Effector memory CD4-positive, alpha-beta T cell (primary cell): ENCODE measurements around the gene LSAMP.

Source experiments
- DNase-seq, 3 donors: peaks; one replicate each; pipeline ENCODE4 v3.0.0-alpha.2; 2020
- H3K27ac ChIP-seq: 2 replicates; pipeline ENCODE4 v1.7.0; 2013; ENCODE audit warnings: mild to moderate bottlenecking, low read length, moderate library complexity; ENCODE audit not compliant: insufficient read depth, poor library complexity, severe bottlenecking
- H3K27me3 ChIP-seq: replicated peaks from 2 replicates; pipeline ENCODE4 v1.7.0; 2013; ENCODE audit warnings: mild to moderate bottlenecking, low read length; ENCODE audit not compliant: insufficient read depth, control insufficient read depth, poor library complexity, severe bottlenecking
- H3K36me3 ChIP-seq: 2 replicates; pipeline ENCODE4 v1.7.0; 2013; ENCODE audit warnings: mild to moderate bottlenecking, low read length, moderate library complexity; ENCODE audit not compliant: control insufficient read depth, insufficient read depth
- H3K4me1 ChIP-seq: 2 replicates; pipeline ENCODE4 v1.7.0; 2013; ENCODE audit warnings: low read length, mild to moderate bottlenecking; ENCODE audit not compliant: control insufficient read depth, insufficient read depth, poor library complexity, severe bottlenecking
- H3K4me3 ChIP-seq: 2 replicates; pipeline ENCODE4 v1.7.0; 2013; ENCODE audit warnings: low read length, low read depth, mild to moderate bottlenecking; ENCODE audit not compliant: insufficient read depth, poor library complexity, severe bottlenecking
- H3K9me3 ChIP-seq: 2 replicates; pipeline ENCODE4 v1.7.0; 2013; ENCODE audit warnings: mild to moderate bottlenecking, low read length, moderate library complexity; ENCODE audit not compliant: control insufficient read depth

Gene LSAMP

DNA sequence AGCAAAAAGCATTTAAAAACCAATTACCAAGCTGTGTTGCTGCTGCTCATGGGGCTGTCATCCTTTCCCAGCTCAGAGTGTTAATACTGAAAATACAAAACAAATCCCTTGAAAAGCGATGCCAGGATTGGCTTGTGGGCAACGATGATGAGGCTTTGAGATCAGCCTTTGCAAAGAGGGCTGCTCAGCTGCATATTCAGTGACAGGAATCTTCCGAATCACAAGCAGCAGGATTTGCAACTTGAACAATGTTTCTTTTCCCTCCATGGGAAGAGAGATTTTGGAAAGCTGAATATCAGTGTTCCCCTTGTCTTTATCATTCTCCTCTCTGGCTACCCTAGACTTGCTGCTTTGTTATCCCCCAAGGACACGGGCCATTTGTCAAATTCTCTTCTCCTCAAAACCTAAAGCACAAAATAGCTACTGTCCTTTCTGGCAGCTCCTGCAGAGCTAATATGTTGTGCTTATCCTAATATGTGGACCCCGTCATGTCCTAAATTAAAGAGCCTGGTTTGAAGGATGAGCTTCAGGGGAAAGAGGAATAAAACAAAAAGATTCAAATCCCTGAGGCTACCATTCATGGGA, 446.2 kb downstream of the LSAMP start:
- Histone ChIP-seq H3K4me3 (no peak overlapping the region), H3K27ac (no peak overlapping the region), H3K36me3 (no peaks in the 10 kb centered on the region), H3K9me3 (no peaks in the 10 kb centered on the region), H3K4me1 (no peaks in the 10 kb centered on the region), H3K27me3 (no peaks in the 10 kb centered on the region)
- no peak for DNase-seq

DNA sequence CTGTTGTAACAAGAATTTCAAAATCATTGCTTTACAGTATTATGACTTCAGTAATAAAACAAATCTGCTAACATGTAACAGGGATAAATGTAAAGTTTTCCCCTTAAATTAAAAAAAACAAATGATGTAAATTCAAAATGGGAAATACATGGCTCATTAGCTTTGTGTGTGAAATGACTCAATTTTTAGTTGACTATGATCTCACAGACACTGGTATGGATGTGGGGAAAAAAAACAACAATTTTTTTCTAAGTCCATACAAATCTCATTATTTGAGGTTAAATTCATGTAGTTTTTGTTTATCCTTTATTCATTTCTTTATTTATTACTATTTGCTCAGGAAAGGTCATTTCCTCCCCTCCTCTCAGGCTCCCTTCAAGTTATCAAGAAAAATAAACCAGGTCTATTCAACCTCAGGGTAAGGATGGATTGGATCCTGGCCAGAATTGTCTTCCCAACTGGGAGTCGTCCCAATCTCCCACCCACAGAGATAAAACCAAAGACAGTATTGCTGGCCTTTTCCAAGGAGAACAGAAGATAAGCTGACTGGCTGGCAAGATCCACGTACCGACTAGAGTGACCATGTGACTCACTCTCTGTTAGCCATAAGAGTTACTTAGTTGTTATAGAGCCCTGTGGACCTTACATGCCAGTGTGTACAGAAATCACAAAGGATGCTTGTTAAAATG, 448.7 kb downstream of the LSAMP start:
- DNase-seq, result no peak
- H3K4me3 ChIP-seq, result no peak overlapping the region
- H3K27me3 ChIP-seq, result no peaks in the 10 kb centered on the region
- H3K27ac ChIP-seq, result no peak overlapping the region
- no peaks in the 10 kb centered on the region for H3K9me3 ChIP-seq
- H3K4me1 ChIP-seq, result no peaks in the 10 kb centered on the region
- no peaks in the 10 kb centered on the region for H3K36me3 ChIP-seq

DNA sequence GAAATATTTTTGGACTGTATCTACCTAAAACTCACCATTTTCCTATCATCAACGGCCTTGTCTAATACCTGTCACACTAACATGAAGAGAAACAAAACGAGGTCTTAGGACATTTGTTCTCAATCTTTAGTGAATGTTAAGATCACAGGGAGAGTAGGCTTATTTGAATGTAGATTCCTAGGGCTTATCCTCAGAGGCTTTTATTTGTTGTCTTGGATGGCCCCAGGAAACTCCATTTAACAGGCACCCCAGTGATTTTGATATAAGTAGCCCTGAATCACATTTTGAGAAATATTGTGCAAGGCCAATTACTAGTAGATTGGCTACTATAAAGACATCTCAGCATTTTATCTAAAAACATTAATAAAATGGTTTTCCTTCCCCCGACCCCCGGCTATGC, 454.6 kb downstream of the LSAMP start:
- H3K9me3 ChIP-seq, result no peaks in the 10 kb centered on the region
- H3K4me3 ChIP-seq, result no peak overlapping the region
- no peak overlapping the region for H3K27ac ChIP-seq
- H3K36me3 ChIP-seq, result no peaks in the 10 kb centered on the region
- DNase-seq, result no peak
- H3K27me3 ChIP-seq, result no peaks in the 10 kb centered on the region
- no peaks in the 10 kb centered on the region for H3K4me1 ChIP-seq

DNA sequence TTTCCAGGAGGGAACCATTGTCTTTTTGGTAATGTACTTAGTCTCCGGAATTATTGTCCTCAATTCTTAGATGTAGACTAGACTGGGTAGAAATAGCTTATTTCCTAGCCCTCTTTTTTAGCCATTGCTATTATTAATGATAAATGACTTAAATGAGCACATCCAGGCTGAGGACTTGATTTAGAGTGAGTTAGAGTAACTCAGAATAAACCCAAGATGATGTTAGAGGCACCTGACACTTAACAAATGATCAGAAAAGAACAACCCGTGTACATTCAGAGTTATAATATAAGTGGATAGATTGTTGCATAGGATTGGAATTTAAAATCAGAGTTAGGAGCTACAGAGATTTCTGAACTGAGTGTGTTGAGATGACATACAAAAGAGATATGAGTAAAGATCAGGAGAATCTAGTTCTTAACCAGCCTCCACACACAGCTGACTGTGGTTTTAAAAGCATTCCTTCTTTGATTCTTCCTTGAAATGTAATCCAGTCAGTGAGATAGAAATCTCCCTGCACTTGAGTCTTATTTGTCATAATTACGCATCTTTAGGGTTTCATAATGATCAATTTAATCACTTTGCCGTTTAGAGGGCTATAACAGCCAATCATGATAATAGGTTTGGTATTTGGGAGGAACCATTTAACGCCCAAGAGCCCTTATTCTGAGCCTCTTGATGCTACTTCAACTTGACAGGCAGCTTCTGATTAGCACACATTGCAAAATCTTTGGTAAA, 455.4 kb downstream of the LSAMP start:
- Histone ChIP-seq H3K27me3 (no peaks in the 10 kb centered on the region), H3K27ac (no peak overlapping the region), H3K4me1 (no peaks in the 10 kb centered on the region), H3K4me3 (no peak overlapping the region), H3K9me3 (no peaks in the 10 kb centered on the region), H3K36me3 (no peaks in the 10 kb centered on the region)
- no peak for DNase-seq

DNA sequence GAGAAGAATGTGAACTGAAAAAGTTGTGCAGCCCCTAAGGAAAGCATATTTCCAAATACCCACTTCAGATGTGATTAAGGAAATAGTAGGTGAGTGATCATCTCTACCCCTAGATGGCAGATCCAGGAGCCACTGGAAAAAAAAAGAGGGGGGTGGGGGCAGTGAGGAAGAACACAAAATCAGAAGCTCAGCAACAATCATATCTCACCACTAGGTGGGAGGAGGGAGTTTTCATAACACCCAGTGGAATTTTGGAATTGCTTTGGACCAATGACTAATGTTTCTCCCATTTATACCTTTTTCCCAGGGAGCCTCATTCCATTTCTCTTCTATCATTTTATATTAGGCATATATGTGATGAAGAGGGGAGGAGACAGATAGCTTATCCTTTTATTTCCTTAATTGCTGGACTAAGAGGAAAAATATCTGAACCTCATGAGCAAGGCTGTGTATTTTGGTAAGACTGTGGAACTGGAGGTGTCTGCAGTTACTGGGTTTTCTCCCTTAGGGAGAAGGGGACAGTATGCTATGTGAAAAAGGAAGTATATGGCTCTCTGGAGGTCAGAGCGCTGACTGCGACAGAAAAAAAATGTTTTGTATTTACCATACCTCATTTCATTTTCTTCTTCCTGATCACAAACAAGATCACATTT, 458.6 kb downstream of the LSAMP start:
- Histone ChIP-seq H3K27ac (no peak overlapping the region), H3K4me3 (no peak overlapping the region), H3K4me1 (no peaks in the 10 kb centered on the region), H3K9me3 (no peaks in the 10 kb centered on the region), H3K36me3 (no peaks in the 10 kb centered on the region), H3K27me3 (no peaks in the 10 kb centered on the region)
- DNase-seq, result no peak

DNA sequence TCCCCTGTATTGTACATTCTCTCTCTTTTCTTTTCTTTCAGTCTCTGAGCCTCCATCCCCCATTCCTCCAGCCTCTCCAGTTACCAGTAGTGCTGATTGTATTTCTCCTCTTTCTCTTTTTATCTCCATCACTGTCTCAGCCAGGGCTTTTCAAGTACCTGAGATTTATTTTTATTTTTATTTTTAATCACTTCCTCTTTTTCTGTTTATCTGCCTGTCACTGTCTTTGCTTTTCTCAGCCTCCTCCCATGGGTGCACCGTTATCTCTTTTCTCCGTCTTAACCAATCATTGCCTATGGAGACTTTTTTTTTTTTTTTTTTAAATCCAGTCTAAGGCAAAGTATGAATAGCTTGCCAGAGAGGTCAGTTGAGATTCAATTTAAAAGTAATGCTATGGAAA, 462.7 kb downstream of the LSAMP start:
- H3K27me3 ChIP-seq, result no peaks in the 10 kb centered on the region
- no peak overlapping the region for H3K27ac ChIP-seq
- no peak for DNase-seq
- no peaks in the 10 kb centered on the region for H3K4me1 ChIP-seq
- no peak overlapping the region for H3K4me3 ChIP-seq
- no peaks in the 10 kb centered on the region for H3K36me3 ChIP-seq
- H3K9me3 ChIP-seq, result no peaks in the 10 kb centered on the region

DNA sequence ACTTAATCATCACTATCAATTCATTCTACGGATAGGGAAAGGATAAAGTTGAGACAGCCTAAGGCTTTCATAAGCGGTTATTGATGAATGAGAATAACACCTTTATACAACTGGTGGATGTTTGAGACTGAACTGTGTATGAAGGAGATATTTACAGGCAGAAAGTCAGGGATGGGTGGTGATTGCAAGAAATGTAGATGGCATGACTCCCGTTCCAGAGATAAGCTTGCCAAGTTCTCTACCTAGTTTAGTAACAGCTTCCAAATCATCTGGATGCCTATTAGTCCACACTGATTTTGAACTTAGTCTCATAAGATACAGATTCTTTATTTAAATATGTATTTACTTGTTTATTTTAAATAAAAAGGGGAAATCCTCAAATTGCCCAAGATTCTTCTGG, 463.2 kb downstream of the LSAMP start:
- H3K27me3 ChIP-seq, result no peaks in the 10 kb centered on the region
- no peaks in the 10 kb centered on the region for H3K36me3 ChIP-seq
- H3K9me3 ChIP-seq, result no peaks in the 10 kb centered on the region
- no peaks in the 10 kb centered on the region for H3K4me1 ChIP-seq
- no peak overlapping the region for H3K27ac ChIP-seq
- no peak for DNase-seq
- H3K4me3 ChIP-seq, result no peak overlapping the region

DNA sequence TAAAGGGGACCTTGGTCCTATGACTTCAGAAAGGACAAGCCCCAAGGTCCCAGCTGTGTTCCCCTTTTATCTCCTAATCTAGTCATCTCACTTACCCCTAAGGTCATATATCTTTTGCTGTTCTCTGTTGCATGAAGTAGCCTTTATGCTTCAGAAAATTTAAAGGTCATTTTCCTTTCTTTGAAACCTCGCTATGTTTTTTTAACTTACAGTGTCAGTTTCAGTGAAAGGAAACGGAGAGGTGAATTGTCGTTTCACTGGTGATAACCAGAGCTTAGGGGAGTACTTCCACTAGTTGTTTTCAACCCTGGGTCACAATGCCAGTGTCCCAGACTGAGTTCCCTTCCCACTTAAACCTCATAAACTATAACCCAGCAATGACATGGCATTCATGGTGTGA, 464.6 kb downstream of the LSAMP start:
- H3K36me3 ChIP-seq, result no peaks in the 10 kb centered on the region
- no peaks in the 10 kb centered on the region for H3K4me1 ChIP-seq
- no peaks in the 10 kb centered on the region for H3K9me3 ChIP-seq
- H3K4me3 ChIP-seq, result no peak overlapping the region
- no peak overlapping the region for H3K27ac ChIP-seq
- DNase-seq, result no peak
- no peaks in the 10 kb centered on the region for H3K27me3 ChIP-seq

DNA sequence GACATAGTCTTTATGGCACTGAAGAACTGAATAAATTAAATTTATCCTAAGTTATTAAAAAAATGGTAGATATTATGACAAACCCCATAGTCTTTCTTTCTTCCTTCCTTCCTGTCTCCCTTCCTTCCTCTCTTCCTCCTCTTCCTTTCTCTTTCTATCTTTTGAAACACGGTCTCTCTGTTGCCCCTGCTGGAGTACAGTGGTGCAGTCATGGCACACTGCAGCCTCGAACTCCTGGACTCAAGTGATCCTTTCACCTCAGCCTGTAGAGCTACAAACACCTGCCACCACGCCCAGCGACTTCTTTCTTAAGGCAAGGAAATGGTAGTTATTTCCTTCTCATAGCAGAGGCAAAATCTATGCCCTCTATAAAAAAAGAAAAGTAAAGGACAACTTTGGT, 467.4 kb downstream of the LSAMP start:
- H3K9me3 ChIP-seq, result no peaks in the 10 kb centered on the region

DNA sequence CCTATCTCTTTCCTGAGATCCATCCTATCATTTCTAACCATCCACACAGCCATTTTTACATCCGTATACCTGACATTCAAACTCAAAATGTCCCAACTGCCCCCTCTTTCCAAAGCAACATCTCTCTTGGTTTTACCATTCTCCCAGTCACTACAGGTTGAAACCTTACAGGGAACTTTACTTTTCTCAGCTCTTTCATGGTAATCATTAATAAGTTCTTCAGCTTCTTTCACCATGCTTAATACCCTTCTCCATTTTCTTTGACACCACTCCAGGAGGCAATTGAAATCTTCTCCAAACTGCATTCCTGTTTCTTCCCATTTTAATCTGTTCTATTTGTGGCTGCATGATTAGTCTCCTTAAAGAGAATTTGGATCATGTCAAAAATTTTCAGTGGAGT, 469.5 kb downstream of the LSAMP start:
- no peak overlapping the region for H3K27ac ChIP-seq
- no peaks in the 10 kb centered on the region for H3K4me1 ChIP-seq
- DNase-seq, result no peak

More for the DNA sequence above, 467.4 kb downstream of the LSAMP start:
- H3K27ac ChIP-seq, result no peak overlapping the region
- H3K4me3 ChIP-seq, result no peak overlapping the region
- no peaks in the 10 kb centered on the region for H3K36me3 ChIP-seq
- DNase-seq, result no peak
- no peaks in the 10 kb centered on the region for H3K27me3 ChIP-seq
- H3K4me1 ChIP-seq, result no peaks in the 10 kb centered on the region

More for the DNA sequence above, 469.5 kb downstream of the LSAMP start:
- H3K36me3 ChIP-seq, result no peaks in the 10 kb centered on the region
- H3K4me3 ChIP-seq, result no peak overlapping the region
- no peaks in the 10 kb centered on the region for H3K9me3 ChIP-seq
- H3K27me3 ChIP-seq, result no peaks in the 10 kb centered on the region
